MM.1S (cell line): Measurements from ENCODE around the gene SLC35B1.
A peak's percentile ranks its signal among the peaks of the same experiment; 100 is the strongest.

ENCODE experiments used
- DNase-seq: peaks from one replicate; pipeline ENCODE4 v3.0.0-alpha.2; 2015
- H2AFZ ChIP-seq: fragments of 300-600 bp; sonication (generic); 2 replicates; pipeline ENCODE4 v1.6.0; 2016; ENCODE audit warnings: antibody characterized with exemption, low read length
- H3F3A ChIP-seq: fragments of 300-600 bp; sonication (generic); 2 replicates; pipeline ENCODE4 v1.6.1; 2016; ENCODE audit warnings: mild to moderate bottlenecking, antibody characterized with exemption, low read length, moderate library complexity, mixed read lengths; ENCODE audit not compliant: insufficient read depth
- H3K27ac ChIP-seq: fragments of 300-600 bp; sonication (generic); 2 replicates; pipeline ENCODE4 v1.5.1; 2016; ENCODE audit warnings: mild to moderate bottlenecking, low read length
- H3K27me3 ChIP-seq: fragments of 300-600 bp; sonication (generic); replicated peaks from 2 replicates; pipeline ENCODE4 v1.6.0; 2016; ENCODE audit warnings: low read length; ENCODE audit not compliant: insufficient read depth
- H3K36me3 ChIP-seq: fragments of 300-600 bp; sonication (generic); replicated peaks from 2 replicates; pipeline ENCODE4 v1.6.1; 2016; ENCODE audit warnings: mild to moderate bottlenecking, low read length, mixed read lengths; ENCODE audit not compliant: insufficient read depth
- H3K4me1 ChIP-seq: fragments of 300-600 bp; sonication (generic); 2 replicates; pipeline ENCODE4 v1.6.1; 2016; ENCODE audit warnings: low read length, mixed read lengths
- H3K4me2 ChIP-seq: fragments of 300-600 bp; sonication (generic); 2 replicates; pipeline ENCODE4 v1.6.0; 2016; ENCODE audit warnings: low read depth, low read length
- H3K4me3 ChIP-seq: fragments of 300-600 bp; sonication (generic); 2 replicates; pipeline ENCODE4 v1.5.1; 2016; ENCODE audit warnings: low read length, mixed read lengths
- H3K79me2 ChIP-seq: fragments of 300-600 bp; sonication (generic); 2 replicates; pipeline ENCODE4 v1.6.1; 2016; ENCODE audit warnings: mixed run types, low read length, mixed read lengths
- H3K9ac ChIP-seq: fragments of 300-600 bp; sonication (generic); 2 replicates; pipeline ENCODE4 v1.6.1; 2016; ENCODE audit warnings: low read length, mixed read lengths
- H3K9me2 ChIP-seq: fragments of 300-600 bp; sonication (generic); replicated peaks from 2 replicates; pipeline ENCODE4 v1.6.1; 2016; ENCODE audit warnings: mild to moderate bottlenecking, low read length, mixed read lengths; ENCODE audit not compliant: insufficient read depth
- H3K9me3 ChIP-seq: fragments of 300-600 bp; sonication (generic); replicated peaks from 2 replicates; pipeline ENCODE4 v1.6.1; 2016; ENCODE audit warnings: mild to moderate bottlenecking, low read length, mixed read lengths; ENCODE audit not compliant: insufficient read depth
- H4K20me1 ChIP-seq: fragments of 300-600 bp; sonication (generic); 2 replicates; pipeline ENCODE4 v1.6.1; 2016; ENCODE audit warnings: mild to moderate bottlenecking, low read length, moderate library complexity, mixed read lengths; ENCODE audit not compliant: insufficient read depth
- CTCF ChIP-seq: fragments of 300-600 bp; sonication (generic); IDR thresholded peaks from 2 replicates; pipeline ENCODE4 v1.5.1; 2016; ENCODE audit warnings: antibody characterized with exemption, low read length, mixed read lengths
- EZH2 ChIP-seq: fragments of 300-600 bp; sonication (generic); optimal IDR thresholded peaks from 2 replicates; pipeline ENCODE3; 2017; ENCODE audit warnings: low read depth, mild to moderate bottlenecking, antibody characterized with exemption, low read length, mixed read lengths
- EZH2phosphoT487 ChIP-seq: fragments of 300-600 bp; sonication (generic); IDR thresholded peaks from 2 replicates; pipeline ENCODE4 v1.6.1; 2018; ENCODE audit warnings: antibody characterized with exemption, low read length

SLC35B1 gene

GRCh38 chr17:49688848-49689247 is 18.9 kb downstream of the SLC35B1 start:
- Histone ChIP-seq H3K9me3 (no peaks in the 10 kb centered on the region), H4K20me1 (no peaks in the 10 kb centered on the region), H3K79me2 (no peaks in the 10 kb centered on the region), H2AFZ (no peak overlapping the region), H3K27me3 (no peaks in the 10 kb centered on the region), H3K4me2 (no peak overlapping the region), H3K9ac (no peak overlapping the region), H3K4me1 (peaks cover 8% of the 10 kb centered on the region), H3F3A (no peaks in the 10 kb centered on the region), H3K4me3 (no peak overlapping the region), H3K36me3 (no peaks in the 10 kb centered on the region), H3K27ac (no peak overlapping the region), H3K9me2 (no peaks in the 10 kb centered on the region)
- no peak for DNase-seq
- TF ChIP-seq CTCF = no peak
- no peak for TF ChIP-seq EZH2phosphoT487
- no peak for TF ChIP-seq EZH2

- Histone ChIP-seq H3K4me1 (peaks cover 8% of the 10 kb centered on the region), H3K36me3 (no peaks in the 10 kb centered on the region), H3K27ac (no peak overlapping the region; the same call in 1 of the 2 replicates), H3K9me3 (no peaks in the 10 kb centered on the region), H3K4me3 (no peak overlapping the region), H2AFZ (peak overlapping the region; percentile 60), H3K4me2 (peak overlapping the region; percentile 27; the same call in 1 of the 2 replicates), H3K9me2 (no peaks in the 10 kb centered on the region), H3K27me3 (no peaks in the 10 kb centered on the region), H3K9ac (no peak overlapping the region), H4K20me1 (no peaks in the 10 kb centered on the region), H3F3A (no peaks in the 10 kb centered on the region), H3K79me2 (no peaks in the 10 kb centered on the region)
- TF ChIP-seq EZH2 (no peak), EZH2phosphoT487 (no peak), CTCF (no peak)
- no peak for DNase-seq
Measured at GRCh38 chr17:49687878-49688491, 19.8 kb downstream of the SLC35B1 start.

GRCh38 chr17:49681106-49681979 is 26.4 kb downstream of the SLC35B1 start:
- H3K27me3 ChIP-seq = no peaks in the 10 kb centered on the region
- H3K4me2 ChIP-seq = no peak overlapping the region
- no peaks in the 10 kb centered on the region for H3K36me3 ChIP-seq
- H3K79me2 ChIP-seq = peaks cover 12% of the 10 kb centered on the region
- no peak overlapping the region for H3K4me3 ChIP-seq
- H3F3A ChIP-seq = peaks cover 10% of the 10 kb centered on the region
- H3K27ac ChIP-seq = no peak overlapping the region
- no peak for TF ChIP-seq CTCF
- no peak for TF ChIP-seq EZH2
- no peak for TF ChIP-seq EZH2phosphoT487
- no peak for DNase-seq
- no peaks in the 10 kb centered on the region for H4K20me1 ChIP-seq
- H3K4me1 ChIP-seq = no peaks in the 10 kb centered on the region
- H3K9ac ChIP-seq = no peak overlapping the region
- no peak overlapping the region for H2AFZ ChIP-seq
- no peaks in the 10 kb centered on the region for H3K9me3 ChIP-seq
- no peaks in the 10 kb centered on the region for H3K9me2 ChIP-seq
